ENCODE results near the gene ANKUB1. TPM values are rescaled to one million over a fixed set of nuclear protein-coding genes. Genes with fewer than 3 reads are reported as not detected.

The ANKUB1 gene
- polyA plus RNA-seq, 3 donors: 0.05 TPM; not detected in 2

GRCh38 chr3:149765762-149766334 is 26.5 kb downstream of the ANKUB1 start:
- H3K4me1 ChIP-seq (ENCODE audit: control insufficient read depth in 1 of 2, insufficient read depth in 2 of 2, low read length in 2 of 2): no peaks in the 10 kb centered on the region
- no peak overlapping the region for H3K4me3 ChIP-seq (replicated peaks in 1 of 3; ENCODE audit: low read depth in 2 of 3, low read length in 3 of 3)
- WGBS (ENCODE audit: insufficient coverage): no CpG with 5 or more reads among the region's 2 CpGs
- peaks cover 9 to 17% of the 10 kb centered on the region in 2 donors for H3K27me3 ChIP-seq (ENCODE audit: control insufficient read depth in 2 of 2, insufficient read depth in 2 of 2, low read length in 2 of 2)
- no peaks in the 10 kb centered on the region for H3K36me3 Mint-ChIP-seq
- no peak overlapping the region for H3K27ac Mint-ChIP-seq
- no peaks in the 10 kb centered on the region for H3K9me3 ChIP-seq (replicated peaks in 1 of 2; ENCODE audit: control insufficient read depth in 1 of 2, insufficient read depth in 1 of 2, low read length in 2 of 2)
- H3K36me3 ChIP-seq (replicated peaks in 1 of 2; ENCODE audit: control insufficient read depth in 1 of 2, insufficient read depth in 2 of 2, low read length in 2 of 2): no peaks in the 10 kb centered on the region
- DNase-seq: peak; percentile 17 to 48 (median 33)
- no peaks in the 10 kb centered on the region for H3K4me1 Mint-ChIP-seq
- H3K27ac ChIP-seq (ENCODE audit: low read depth in 1 of 2, low read length in 2 of 2): no peak overlapping the region
- peaks cover 1 to 9% (median 9%) of the 10 kb centered on the region in 3 donors for H3K27me3 Mint-ChIP-seq (ENCODE audit: low read depth in 3 of 3)
- peak; percentile 73 for TF ChIP-seq CTCF (IDR thresholded peaks at IDR 0.05)
- no peaks in the 10 kb centered on the region for H3K79me2 ChIP-seq (ENCODE audit: insufficient read depth, low read length)
- H3K4me3 Mint-ChIP-seq: no peak overlapping the region
- no peaks in the 10 kb centered on the region for H3K9me3 Mint-ChIP-seq
- no peak overlapping the region for H3K9ac ChIP-seq (ENCODE audit: insufficient read depth, low read length, poor library complexity, severe bottlenecking)
- no peak overlapping the region for H2AFZ ChIP-seq (ENCODE audit: insufficient read depth, low read depth, low read length, poor library complexity, severe bottlenecking)
- no peak overlapping the region for H3K4me2 ChIP-seq (replicated peaks; ENCODE audit: extremely low read depth, low read length, poor library complexity, severe bottlenecking)
- intact Hi-C loops (cut with micrococcal nuclease): no loop called here
- H4K20me1 ChIP-seq (ENCODE audit: insufficient read depth, low read length): no peaks in the 10 kb centered on the region

- no peak for TF ChIP-seq CTCF (IDR thresholded peaks at IDR 0.05)
- Histone ChIP-seq H3K27ac (ENCODE audit: low read depth in 1 of 2, low read length in 2 of 2) (no peak overlapping the region), H3K9me3 (replicated peaks in 1 of 2; ENCODE audit: control insufficient read depth in 1 of 2, insufficient read depth in 1 of 2, low read length in 2 of 2) (no peaks in the 10 kb centered on the region), H3K27me3 (ENCODE audit: control insufficient read depth in 2 of 2, insufficient read depth in 2 of 2, low read length in 2 of 2) (peaks cover 9 to 17% of the 10 kb centered on the region in 2 donors), H2AFZ (ENCODE audit: insufficient read depth, low read depth, low read length, poor library complexity, severe bottlenecking) (no peak overlapping the region), H3K9ac (ENCODE audit: insufficient read depth, low read length, poor library complexity, severe bottlenecking) (no peak overlapping the region), H3K4me3 (replicated peaks in 1 of 3; ENCODE audit: low read depth in 2 of 3, low read length in 3 of 3) (no peak overlapping the region), H3K4me2 (replicated peaks; ENCODE audit: extremely low read depth, low read length, poor library complexity, severe bottlenecking) (no peak overlapping the region), H4K20me1 (ENCODE audit: insufficient read depth, low read length) (no peaks in the 10 kb centered on the region), H3K36me3 (replicated peaks in 1 of 2; ENCODE audit: control insufficient read depth in 1 of 2, insufficient read depth in 2 of 2, low read length in 2 of 2) (no peaks in the 10 kb centered on the region), H3K4me1 (ENCODE audit: control insufficient read depth in 1 of 2, insufficient read depth in 2 of 2, low read length in 2 of 2) (no peaks in the 10 kb centered on the region), H3K79me2 (ENCODE audit: insufficient read depth, low read length) (no peaks in the 10 kb centered on the region)
- no peak for DNase-seq
- no peak overlapping the region for H3K27ac Mint-ChIP-seq
- H3K9me3 Mint-ChIP-seq: no peaks in the 10 kb centered on the region
- no peaks in the 10 kb centered on the region for H3K4me1 Mint-ChIP-seq
- H3K27me3 Mint-ChIP-seq (ENCODE audit: low read depth in 3 of 3): peaks cover 1 to 9% (median 9%) of the 10 kb centered on the region in 3 donors
- no CpG with 5 or more reads among the region's 1 CpG for WGBS (ENCODE audit: insufficient coverage)
- intact Hi-C loops (cut with micrococcal nuclease): no loop called here
- no peak overlapping the region for H3K4me3 Mint-ChIP-seq
- no peaks in the 10 kb centered on the region for H3K36me3 Mint-ChIP-seq
These were observed 28.1 kb downstream of the ANKUB1 start for GRCh38 chr3:149764302-149764701.

Data from CD14-positive monocyte (primary cell).